ENCODE data around the gene ADSS1.

ADSS1 gene

GRCh38 chr14:104769324-104770071 is 45.5 kb downstream of the ADSS1 start:
- DNase-seq (ENCODE audit: low read depth): no peak

- DNase-seq (ENCODE audit: low read depth): no peak
These were observed 46.1 kb downstream of the ADSS1 start for GRCh38 chr14:104770072-104770579.

GRCh38 chr14:104770851-104771272 is 46.8 kb downstream of the ADSS1 start:
- DNase-seq (ENCODE audit: low read depth): no peak

- DNase-seq (ENCODE audit: low read depth): no peak
These were observed 47.3 kb downstream of the ADSS1 start for GRCh38 chr14:104771374-104771773.

- no peak for DNase-seq (ENCODE audit: low read depth)
These were observed 48.1 kb downstream of the ADSS1 start for GRCh38 chr14:104771918-104772706.

GRCh38 chr14:104772707-104773504 is 48.9 kb downstream of the ADSS1 start:
- DNase-seq (ENCODE audit: low read depth): no peak

GRCh38 chr14:104773505-104774452 is 49.8 kb downstream of the ADSS1 start:
- no peak for DNase-seq (ENCODE audit: low read depth)

- no peak for DNase-seq (ENCODE audit: low read depth)
These were observed 50.5 kb downstream of the ADSS1 start for GRCh38 chr14:104774453-104775072.

- no peak for DNase-seq (ENCODE audit: low read depth)
These were observed 51.1 kb downstream of the ADSS1 start for GRCh38 chr14:104775073-104775489.

GRCh38 chr14:104776481-104776880 is 52.5 kb downstream of the ADSS1 start:
- no peak for DNase-seq (ENCODE audit: low read depth)

- DNase-seq (ENCODE audit: low read depth): no peak
These were observed 53.2 kb downstream of the ADSS1 start for GRCh38 chr14:104776961-104777807.

- DNase-seq (ENCODE audit: low read depth): no peak
These were observed 53.8 kb downstream of the ADSS1 start for GRCh38 chr14:104777808-104778249.

- DNase-seq (ENCODE audit: low read depth): no peak
These were observed 54.8 kb downstream of the ADSS1 start for GRCh38 chr14:104778694-104779331.

- no peak for DNase-seq (ENCODE audit: low read depth)
These were observed 55.9 kb downstream of the ADSS1 start for GRCh38 chr14:104779776-104780512.

- DNase-seq (ENCODE audit: low read depth): no peak
These were observed 56.5 kb downstream of the ADSS1 start for GRCh38 chr14:104780513-104781030.

- DNase-seq (ENCODE audit: low read depth): no peak
These were observed 57.4 kb downstream of the ADSS1 start for GRCh38 chr14:104781271-104782077.

- no peak for DNase-seq (ENCODE audit: low read depth)
These were observed 58.2 kb downstream of the ADSS1 start for GRCh38 chr14:104782086-104782807.
